GM19043 (cell line): ENCODE results near the gene PLA2G4A.
"Not testable (repeated sequence)": the region's sequence is repeated elsewhere in the genome, so short reads cannot be mapped to it uniquely, and the experiment has no call there.

ENCODE experiments used
- ATAC-seq: cut with Tn5 transposase; IDR thresholded peaks from one replicate; pipeline ENCODE4 v1.9.1; 2021; ENCODE audit warnings: low read depth; ENCODE audit not compliant: unreplicated experiment

The PLA2G4A gene

DNA sequence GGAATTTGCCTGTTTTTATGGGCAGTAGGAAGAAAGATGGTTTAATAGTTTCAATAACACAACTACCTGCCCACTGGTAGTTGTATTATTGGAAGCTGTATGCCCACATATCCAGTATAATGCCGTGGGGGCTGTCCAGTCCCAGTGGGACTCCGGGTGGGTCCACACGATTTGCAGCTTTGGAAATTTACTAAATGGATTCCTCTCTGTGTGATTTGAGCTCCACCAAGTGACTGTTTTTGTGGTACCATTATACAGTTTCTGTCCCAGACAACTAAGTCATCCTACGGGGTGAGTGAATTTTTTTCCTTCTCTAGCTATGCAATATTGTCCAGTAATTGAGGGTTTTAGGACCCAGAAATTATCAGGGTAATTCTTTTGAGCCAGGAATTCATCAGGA, 86.8 kb downstream of the PLA2G4A start:
- no peak for ATAC-seq

DNA sequence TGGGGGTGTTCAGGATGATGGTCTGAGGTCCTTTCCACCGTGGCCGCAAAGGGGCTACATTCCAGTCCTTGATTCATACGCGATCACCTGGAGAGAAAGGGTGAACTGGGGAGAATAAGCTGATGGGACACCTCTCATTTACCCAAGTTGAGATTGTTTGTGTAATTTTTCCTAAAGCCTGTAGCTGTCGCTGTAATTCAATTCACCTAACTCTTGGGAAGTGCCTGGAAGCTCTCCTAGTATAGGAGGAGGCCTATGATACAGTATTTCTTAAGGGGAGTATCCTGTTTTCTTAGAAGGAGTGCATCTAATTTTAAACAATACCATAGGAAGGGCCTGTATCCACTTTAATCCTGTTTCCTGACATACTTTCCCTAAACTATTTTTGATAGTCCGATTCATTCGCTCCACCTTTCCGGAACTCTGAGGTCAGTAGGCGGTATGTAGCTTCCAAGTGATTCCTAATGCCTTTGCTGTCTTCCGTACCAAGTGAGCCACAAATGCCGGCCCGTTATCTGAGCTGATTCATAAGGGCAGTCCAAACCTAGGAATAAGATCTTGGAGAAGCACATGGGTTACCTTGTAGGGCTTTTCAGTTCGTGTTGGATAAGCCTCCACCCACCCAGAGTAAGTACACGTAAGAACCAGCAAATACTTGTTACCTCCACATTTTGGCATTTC, 88.5 kb downstream of the PLA2G4A start:
- not testable (repeated sequence) for ATAC-seq

DNA sequence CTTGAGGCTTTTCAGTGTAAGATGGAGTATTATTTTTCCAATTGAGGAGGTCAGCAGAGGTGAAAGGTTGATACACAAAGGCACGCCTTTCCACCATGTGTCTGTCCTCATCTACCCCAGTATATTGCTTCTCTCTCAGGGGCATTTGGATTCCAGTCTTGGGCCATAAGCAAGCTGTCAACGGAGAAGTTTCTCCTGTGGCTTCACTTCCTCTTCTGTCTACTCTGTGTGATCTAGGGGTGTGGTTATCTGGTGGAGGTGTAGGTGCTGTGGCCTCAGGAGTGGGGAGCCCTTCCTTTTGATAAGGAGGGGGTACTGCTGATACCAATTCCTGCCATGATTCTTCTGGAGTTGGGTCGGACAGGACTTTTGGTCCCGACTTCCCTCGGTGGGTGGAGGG, 92.6 kb downstream of the PLA2G4A start:
- peak; percentile 68 for ATAC-seq

DNA sequence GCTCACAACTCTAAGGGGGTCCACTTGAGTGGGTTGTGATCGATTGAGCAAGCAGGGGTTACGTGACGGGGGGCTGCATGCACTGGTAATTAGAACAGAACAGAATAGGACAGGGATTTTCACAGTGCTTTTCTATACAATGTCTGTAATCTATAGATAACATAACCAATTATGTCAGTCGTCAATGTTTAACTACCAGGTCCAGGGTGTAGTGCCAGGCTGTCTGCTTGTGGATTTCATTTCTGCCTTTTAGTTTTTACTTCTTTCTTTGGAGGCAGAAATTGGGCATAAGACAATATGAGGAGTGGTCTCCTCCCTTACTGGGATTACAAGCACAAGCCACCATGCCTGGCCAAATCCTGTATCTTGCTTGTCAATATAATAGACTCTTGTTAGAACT, 94.1 kb downstream of the PLA2G4A start:
- ATAC-seq = not testable (repeated sequence)

DNA sequence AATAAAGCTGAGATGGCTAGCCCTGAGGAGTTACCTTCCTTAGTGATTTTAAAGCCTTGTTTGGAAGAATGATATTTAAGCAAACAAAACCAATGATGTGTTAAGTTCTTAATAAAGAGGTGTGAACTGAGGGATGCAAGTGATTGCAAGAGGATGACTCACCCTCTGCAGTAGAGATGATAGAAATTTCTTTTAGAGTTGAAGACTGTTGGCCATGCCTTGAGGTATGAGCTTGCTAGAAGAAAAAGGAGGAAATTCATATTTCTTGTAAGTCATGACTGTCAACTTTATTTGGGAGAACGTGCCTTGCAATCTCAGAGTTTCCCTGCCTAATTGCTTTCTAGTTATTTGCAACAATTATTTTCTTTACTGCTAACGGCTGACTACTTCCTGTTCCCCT, 94.7 kb downstream of the PLA2G4A start:
- no peak for ATAC-seq

DNA sequence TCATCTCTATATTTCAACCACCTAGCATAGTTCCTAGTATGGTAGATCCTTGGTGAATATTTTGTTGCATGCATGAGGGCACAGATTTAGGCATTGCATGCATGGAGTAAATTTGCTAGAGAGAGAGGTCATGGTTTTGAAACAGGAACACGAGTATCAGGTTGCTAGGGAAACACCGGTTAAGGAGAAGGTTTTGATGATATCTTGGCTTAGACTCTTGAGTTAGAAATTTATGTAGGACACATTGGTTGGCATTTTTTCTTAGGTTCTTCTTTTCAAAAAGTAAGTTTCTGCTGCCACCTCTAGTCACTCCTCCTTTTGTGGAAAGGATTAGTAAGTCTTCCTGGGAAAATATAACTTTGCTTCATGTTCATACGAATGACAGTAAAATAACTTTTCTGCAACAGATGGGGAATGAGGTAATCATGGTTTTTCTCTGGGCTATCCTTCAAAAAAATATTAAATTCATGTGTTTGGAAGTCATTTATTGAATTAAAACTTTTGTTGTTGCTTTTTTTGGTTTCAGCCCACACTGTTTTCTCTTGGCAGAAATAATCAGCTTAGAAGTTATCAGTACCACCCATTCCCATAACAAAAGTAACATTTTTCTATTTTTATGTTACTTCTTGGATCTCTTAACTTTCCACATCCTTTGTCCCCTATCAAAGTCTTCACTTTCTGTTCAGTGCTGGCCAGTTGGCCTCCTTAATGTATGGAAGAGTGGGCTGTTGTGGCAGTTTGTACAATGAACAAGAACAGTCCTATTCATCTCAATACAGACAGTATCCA, 97.3 kb downstream of the PLA2G4A start:
- no peak for ATAC-seq

DNA sequence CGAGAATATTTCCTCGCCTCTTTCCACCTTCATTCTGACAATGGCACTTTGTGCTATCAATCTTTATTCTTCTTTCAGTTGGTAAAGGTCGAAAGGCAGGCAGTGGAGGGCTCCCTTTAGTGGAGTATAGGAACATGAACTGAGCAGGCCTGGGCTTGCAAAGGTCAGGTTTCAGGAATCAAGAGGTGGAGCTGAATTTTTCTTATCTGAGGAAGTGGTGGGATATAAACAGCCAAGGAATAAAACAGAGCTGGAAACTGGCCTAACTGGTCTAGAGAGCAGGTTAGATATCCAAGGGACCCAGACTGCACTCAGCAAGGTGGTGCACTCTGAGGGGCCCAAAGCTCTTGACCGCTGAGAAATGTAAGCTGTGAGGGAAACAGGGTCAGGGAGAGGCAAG, 99.1 kb downstream of the PLA2G4A start:
- ATAC-seq = no peak

DNA sequence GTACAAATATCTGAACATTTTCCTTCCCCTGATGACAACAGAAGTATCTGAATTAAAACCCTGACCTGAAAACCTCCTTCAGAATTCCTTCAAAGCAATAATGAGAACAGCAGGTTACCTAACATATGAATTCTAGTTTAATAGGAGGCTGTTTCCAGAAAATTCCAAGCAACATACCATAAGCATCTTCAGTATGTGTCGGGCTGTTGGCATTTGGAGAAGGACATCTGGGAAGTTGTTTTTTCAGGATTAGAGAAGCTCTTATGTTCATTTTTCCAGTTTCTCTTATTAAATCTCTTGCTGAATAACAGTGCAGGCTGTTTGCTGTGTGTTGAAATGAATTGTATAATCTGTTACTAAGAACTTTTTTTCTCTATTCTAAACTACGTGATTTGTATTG, 101.5 kb downstream of the PLA2G4A start:
- ATAC-seq = no peak

DNA sequence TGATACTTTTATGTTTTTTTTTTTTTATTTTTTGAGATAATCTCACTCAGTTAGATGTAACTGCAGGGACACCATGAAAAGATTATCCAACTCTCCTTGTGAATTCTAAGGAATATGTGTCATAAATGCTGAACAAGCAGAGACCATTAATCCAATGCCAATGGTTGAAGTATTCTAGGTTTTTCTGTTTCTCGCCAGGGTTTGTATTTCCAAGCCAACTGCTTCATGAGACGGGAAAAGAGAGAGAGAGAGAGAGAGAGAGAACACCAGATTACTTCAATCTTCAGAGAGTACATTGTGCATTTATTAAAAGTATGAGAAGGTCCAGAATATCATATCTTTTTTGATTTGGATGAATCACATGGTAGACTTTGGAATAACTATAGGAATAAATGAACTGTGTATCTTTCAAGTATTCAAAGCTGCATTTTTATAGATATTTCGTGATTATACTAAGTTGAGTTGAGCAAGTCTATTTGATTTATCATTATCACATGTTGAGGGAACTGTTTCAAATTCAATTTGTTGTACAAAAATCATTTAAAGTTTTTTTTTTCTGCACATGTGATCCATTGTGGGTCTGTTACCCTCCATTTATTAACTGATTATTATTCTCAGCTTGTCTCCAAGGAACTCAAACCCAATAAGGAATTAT, 108.4 kb downstream of the PLA2G4A start:
- ATAC-seq = no peak

DNA sequence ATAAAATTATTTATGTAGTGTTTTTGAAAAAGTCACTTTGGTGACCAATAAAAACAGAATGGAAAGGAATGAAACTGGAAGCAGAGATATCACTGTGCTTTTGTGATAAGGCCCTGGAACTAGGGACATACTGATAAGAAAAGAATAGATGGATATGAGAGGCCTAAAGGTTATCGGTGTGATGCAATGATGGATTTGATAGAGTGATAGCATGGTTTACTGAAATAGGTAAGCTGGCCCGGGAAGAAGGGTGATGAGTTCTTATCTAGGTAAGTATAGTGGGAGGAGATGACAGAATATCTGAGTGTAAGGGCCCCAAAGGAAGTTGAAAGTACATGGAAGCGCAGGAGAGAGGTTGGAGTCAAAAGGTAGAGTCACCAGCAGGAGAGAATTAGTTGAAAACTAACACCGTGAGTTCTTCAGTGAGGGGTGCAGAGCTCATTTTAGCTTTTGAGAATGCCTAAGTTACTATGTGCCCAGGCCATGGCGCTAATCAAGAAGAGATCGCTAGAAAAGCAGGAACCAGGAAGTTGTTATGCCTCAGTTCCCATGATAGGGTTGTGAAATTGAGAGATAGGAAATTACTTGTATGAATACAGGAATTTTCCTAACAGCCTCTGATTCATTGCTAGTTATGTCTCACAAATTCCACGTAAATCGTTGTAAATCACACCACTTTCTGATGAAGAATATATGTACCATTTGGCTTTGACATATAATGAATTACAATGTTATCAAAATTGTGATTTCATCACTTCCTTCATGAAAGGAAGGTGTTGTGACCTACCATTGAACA, 115.3 kb downstream of the PLA2G4A start:
- ATAC-seq = no peak

DNA sequence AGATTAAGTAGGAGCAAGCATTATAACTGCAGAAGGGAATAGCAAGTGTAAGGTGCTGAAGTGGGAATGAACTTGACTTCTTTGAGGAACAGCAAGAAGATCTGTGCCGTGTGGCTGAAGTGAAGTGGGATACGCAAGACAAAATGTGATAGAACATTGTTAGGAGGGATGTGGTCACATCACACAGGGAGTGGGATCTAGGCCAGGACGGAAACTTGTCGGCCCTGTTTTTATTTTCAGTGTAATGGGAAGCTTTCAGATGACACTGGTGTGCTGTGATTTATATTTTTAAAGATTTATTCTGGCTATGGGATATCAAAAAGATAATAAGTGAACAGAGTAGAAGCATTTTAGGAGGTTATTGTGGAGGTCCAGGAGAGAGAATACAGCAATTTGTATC, 116.4 kb downstream of the PLA2G4A start:
- no peak for ATAC-seq

DNA sequence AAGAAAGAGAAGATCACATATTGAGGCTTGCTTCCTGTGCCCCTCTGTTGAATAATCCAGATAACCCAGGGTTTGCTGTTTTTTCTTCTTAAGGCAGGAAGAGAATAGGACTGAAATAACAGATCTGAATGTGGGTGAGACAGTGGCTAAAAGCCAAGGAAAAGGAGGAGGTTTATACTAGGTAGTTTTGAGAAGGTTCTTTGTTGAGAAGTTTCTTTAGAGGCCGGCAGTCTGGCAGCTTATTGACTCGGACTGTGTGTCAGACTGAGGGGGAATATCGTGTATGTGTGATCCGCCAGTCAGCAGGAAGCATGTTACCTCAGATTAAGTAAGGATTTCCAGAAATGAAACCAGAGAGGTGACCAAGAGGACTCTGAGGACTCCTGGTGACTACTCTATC, 119.8 kb downstream of the PLA2G4A start:
- no peak for ATAC-seq

DNA sequence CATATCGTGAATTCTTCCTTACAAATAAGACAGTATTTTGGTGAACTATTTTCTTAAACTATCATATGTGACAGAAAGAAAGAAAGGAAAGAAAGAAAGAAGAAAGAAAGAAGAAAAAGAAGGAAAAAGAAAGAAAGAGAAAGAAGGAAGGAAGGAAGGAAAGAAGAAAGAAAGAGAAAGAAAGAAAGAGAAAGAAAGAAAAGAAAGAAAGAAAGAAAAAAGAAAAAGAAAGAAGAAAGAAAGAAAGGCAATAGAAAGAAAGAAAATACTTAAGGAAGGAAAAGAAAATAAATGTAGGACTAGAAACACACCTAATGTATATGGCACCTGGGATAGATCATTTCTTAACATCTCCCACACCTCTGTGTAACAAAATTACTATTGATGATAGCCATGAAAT, 120.4 kb downstream of the PLA2G4A start:
- ATAC-seq = no peak

DNA sequence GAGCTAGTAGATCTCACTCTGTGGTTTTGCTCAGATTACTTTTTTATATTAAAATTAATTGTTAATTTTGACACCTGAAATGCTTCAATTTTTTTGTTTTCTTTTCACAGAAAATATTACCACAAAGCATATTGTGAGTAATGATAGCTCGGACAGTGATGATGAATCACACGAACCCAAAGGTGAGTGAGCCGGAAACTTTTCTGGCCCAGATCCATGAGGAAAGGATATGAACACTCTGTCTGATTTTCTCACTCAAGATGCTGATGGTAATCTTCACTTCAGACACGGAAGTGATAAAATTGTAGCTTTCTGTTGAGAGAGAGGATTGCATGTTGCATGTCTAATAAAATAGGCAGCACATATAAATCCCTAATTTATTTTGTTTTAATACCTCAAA, 121.8 kb downstream of the PLA2G4A start:
- no peak for ATAC-seq

DNA sequence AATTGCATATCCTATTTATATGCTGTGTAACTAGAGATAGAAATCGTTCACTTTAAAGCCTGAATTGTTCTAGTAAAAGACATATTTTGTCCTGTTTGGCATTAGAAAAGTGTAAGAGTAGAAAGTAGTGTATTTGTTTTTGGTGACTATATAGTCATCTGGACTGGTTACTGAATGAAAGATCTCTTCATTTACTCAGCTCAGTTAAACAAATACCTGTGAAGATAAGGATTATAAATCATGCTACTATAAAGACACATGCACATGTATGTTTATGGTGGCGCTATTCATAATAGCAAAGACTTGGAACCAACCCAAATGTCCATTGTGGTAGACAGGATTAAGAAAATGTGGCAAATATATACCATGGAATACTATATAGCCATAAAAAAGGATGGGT, 125.1 kb downstream of the PLA2G4A start:
- ATAC-seq = no peak

DNA sequence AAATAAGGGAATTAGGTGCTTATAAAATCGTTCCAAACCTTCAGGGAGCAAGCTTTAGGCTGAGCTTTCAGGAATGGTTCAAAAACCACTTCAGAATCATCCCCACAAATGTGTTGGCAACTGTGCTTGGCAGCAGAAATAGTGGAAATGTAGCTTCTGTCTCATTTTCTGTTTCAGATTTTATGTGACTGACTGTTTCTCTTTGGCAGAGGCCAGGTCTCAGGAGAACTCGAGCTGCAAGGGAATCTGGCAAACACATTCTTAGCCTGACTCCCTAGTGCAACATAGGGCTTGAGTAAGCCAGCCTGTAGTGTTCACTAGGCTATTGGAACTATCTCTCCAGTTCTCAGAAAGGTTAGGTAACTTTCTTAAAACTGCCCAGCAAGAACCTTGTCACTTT, 128.6 kb downstream of the PLA2G4A start:
- ATAC-seq = no peak

DNA sequence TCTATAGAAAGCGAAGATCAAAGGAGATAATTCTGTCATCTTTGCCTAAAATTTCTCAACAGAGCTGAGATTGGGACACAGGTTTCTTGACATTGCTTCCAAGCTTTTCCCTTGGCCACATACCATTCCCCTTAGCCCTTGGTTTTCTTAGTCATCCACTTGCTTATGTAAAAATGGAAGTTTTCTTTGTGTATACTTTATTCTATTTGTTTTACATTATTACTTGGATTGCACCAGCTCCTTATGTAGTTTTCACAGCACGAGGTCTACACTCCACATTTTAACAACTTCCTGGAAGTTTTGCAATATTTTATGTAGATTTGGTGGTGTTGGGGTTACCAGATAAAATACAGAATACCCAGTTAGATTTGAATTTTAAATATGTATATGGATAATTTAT, 129.8 kb downstream of the PLA2G4A start:
- no peak for ATAC-seq

DNA sequence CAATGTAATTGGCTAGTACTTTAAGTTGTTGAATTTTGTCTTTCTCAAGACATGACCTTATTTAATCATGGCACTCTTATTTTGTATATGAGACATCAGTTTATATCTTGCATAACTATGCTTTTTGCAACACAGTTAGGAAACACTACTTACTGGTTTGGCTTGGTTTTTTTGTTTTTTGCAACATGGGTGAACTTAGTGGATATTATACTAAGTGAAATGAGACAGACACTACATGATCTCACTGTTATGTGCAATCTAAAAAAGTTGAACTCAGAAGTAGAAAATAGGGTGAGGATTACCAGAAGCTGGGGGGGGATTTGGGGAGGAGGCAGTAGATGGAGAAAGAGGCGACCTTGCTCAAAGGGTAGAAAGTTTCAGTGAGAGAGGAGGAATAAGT, 132.1 kb downstream of the PLA2G4A start:
- no peak for ATAC-seq

DNA sequence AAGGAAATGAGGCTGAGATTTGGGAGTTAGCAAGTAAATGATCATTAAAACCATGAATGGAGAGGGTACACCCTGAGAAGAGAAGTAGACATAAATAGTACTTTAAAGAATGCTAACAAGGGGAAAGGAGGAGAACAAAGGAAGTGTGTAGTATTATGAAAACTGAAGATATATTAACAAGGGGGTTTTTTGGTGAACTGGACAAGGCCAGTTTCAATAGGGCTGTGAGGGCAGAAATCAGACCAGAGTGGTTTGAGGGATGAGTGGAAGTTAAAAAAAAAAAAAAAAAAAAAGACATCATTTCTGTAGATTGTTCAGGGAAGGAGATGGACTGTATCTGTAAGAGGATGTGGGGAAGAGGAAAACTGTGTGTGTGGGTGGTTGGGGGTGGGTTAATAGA, 137.1 kb downstream of the PLA2G4A start:
- ATAC-seq = no peak

DNA sequence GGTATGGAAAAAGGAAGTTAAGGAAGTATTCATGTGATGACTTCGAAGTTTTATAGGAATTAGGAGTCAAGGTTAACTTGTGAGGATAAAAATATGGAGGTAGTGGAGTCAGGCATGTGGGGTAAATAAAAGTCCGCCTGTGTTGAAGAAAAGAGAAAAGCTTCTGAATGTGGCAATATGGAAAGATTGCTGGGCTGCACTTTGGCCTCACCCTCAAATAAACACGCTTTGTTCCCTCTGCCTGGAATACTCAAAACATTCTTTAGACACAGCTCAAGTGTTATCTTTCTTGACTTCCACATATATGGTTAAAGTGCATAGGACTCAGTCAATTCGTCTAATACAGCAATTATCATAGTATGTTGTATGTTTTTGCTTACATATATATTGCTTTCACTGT, 137.7 kb downstream of the PLA2G4A start:
- no peak for ATAC-seq
